IMR-90 (cell line): ENCODE results near the gene CDKAL1. TPM values are rescaled to one million over a fixed set of nuclear protein-coding genes. Genes with fewer than 3 reads are reported as not detected.

Source experiments
- ATAC-seq: fragments of 200-7000 bp; cut with Tn5 transposase; 2 replicates; pipeline ENCODE4 v1.9.1; 2020; ENCODE audit warnings: low read depth, mild to moderate bottlenecking, moderate library complexity
- BruUV-seq: library from RNA; stranded (reverse); fragments of 400-500 nt; replicated peaks from 2 replicates; lab custom pipeline; 2021; lab: Mats Ljungman, UMichigan
- CTCF ChIA-PET: fragments of 300-600 bp; formaldehyde crosslinking; extraction: SDS; loops from one replicate; lab custom pipeline; 2021; ENCODE audit warnings: antibody characterized with exemption; lab: Yijun Ruan, JAX
- POLR2A ChIA-PET: fragments of 300-600 bp; sonication (Branson Sonifier 250); formaldehyde crosslinking; loops from one replicate; lab custom pipeline; 2022; ENCODE audit warnings: antibody characterized with exemption; ENCODE audit not compliant: unreplicated experiment; lab: Charles Lee
- DNase-seq: peaks from one replicate; pipeline ENCODE4 v3.0.0; 2013
- H2AFZ ChIP-seq: replicated peaks from 2 replicates; pipeline ENCODE3; 2013; ENCODE audit warnings: low read length, mild to moderate bottlenecking; ENCODE audit not compliant: poor library complexity
- H2AK5ac ChIP-seq: 2 replicates; pipeline ENCODE4 v1.6.1; 2013; ENCODE audit warnings: low read depth, low read length, inconsistent platforms
- H2AK9ac ChIP-seq: replicated peaks from 2 replicates; pipeline ENCODE3; 2013; ENCODE audit warnings: mild to moderate bottlenecking, low read depth, low read length, moderate library complexity; ENCODE audit not compliant: poor library complexity
- H2BK120ac ChIP-seq: 2 replicates; pipeline ENCODE4 v1.6.1; 2013; ENCODE audit warnings: low read depth, low read length, inconsistent platforms
- H2BK15ac ChIP-seq: 3 replicates; pipeline ENCODE4 v1.6.1; 2013; ENCODE audit warnings: low read depth, low read length, inconsistent platforms
- H2BK20ac ChIP-seq: 2 replicates; pipeline ENCODE4 v1.6.1; 2013; ENCODE audit warnings: low read depth, mild to moderate bottlenecking, inconsistent platforms, low read length, moderate library complexity
- H2BK5ac ChIP-seq: 2 replicates; pipeline ENCODE4 v1.6.1; 2013; ENCODE audit warnings: mild to moderate bottlenecking, low read depth, low read length, inconsistent platforms; ENCODE audit not compliant: poor library complexity, severe bottlenecking
- H3K14ac ChIP-seq: replicated peaks from 2 replicates; pipeline ENCODE4 v1.6.1; 2013; ENCODE audit warnings: low read depth, low read length, inconsistent platforms
- H3K18ac ChIP-seq: 2 replicates; pipeline ENCODE4 v1.6.1; 2013; ENCODE audit warnings: low read depth, low read length, control low read depth
- H3K23ac ChIP-seq: 2 replicates; pipeline ENCODE4 v1.6.1; 2013; ENCODE audit warnings: low read depth, low read length, inconsistent platforms
- H3K27ac ChIP-seq: 2 replicates; pipeline ENCODE4 v1.5.1; 2013; ENCODE audit warnings: mild to moderate bottlenecking, control low read depth, low read length; ENCODE audit not compliant: insufficient read depth
- H3K27me3 ChIP-seq: 2 replicates; pipeline ENCODE4 v1.6.1; 2013; ENCODE audit warnings: low read length; ENCODE audit not compliant: control insufficient read depth, insufficient read depth
- H3K36me3 ChIP-seq: 2 replicates; pipeline ENCODE4 v1.6.1; 2013; ENCODE audit warnings: low read length, mixed read lengths; ENCODE audit not compliant: control insufficient read depth, insufficient read depth
- H3K4ac ChIP-seq: 2 replicates; pipeline ENCODE4 v1.6.1; 2013; ENCODE audit warnings: low read depth, low read length, inconsistent platforms
- H3K4me1 ChIP-seq: 2 replicates; pipeline ENCODE4 v1.6.1; 2013; ENCODE audit warnings: low read length, mixed read lengths; ENCODE audit not compliant: control insufficient read depth, insufficient read depth
- H3K4me2 ChIP-seq: 2 replicates; pipeline ENCODE4 v1.6.1; 2013; ENCODE audit warnings: low read depth, mild to moderate bottlenecking, control low read depth, low read length, moderate library complexity
- H3K4me3 ChIP-seq: 2 replicates; pipeline ENCODE4 v1.5.1; 2013; ENCODE audit warnings: low read depth, mild to moderate bottlenecking, control low read depth, low read length, moderate library complexity; ENCODE audit not compliant: insufficient read depth
- H3K56ac ChIP-seq: 2 replicates; pipeline ENCODE4 v1.6.1; 2013; ENCODE audit warnings: low read length, inconsistent platforms; ENCODE audit not compliant: insufficient read depth; ENCODE audit errors: extremely low read depth
- H3K79me1 ChIP-seq, 2 experiments: 2 replicates each; pipeline ENCODE4 v1.6.1; 2013; ENCODE audit warnings: low read length in 2 of 2, inconsistent platforms in 1 of 2, low read depth in 1 of 2
- H3K9ac ChIP-seq: 2 replicates; pipeline ENCODE4 v1.6.1; 2013; ENCODE audit warnings: low read depth, low read length, control low read depth
- H3K9me1 ChIP-seq: 2 replicates; pipeline ENCODE4 v1.6.1; 2013; ENCODE audit warnings: low read length, inconsistent platforms; ENCODE audit not compliant: insufficient read depth
- H3K9me3 ChIP-seq: 2 replicates; pipeline ENCODE4 v1.6.1; 2013; ENCODE audit warnings: low read length; ENCODE audit not compliant: control insufficient read depth, insufficient read depth
- H4K20me1 ChIP-seq: 2 replicates; pipeline ENCODE4 v1.6.1; 2013; ENCODE audit warnings: low read length, inconsistent platforms; ENCODE audit not compliant: insufficient read depth
- H4K5ac ChIP-seq: 2 replicates; pipeline ENCODE4 v1.6.1; 2013; ENCODE audit warnings: mild to moderate bottlenecking, low read depth, low read length, control low read depth
- H4K8ac ChIP-seq, 2 experiments: 2 replicates each; pipeline ENCODE4 v1.6.1; 2013; ENCODE audit warnings: low read depth in 2 of 2, low read length in 2 of 2, control low read depth in 1 of 2, inconsistent platforms in 1 of 2
- H4K91ac ChIP-seq: 2 replicates; pipeline ENCODE4 v1.6.1; 2013; ENCODE audit warnings: low read depth, low read length, inconsistent platforms; ENCODE audit not compliant: insufficient read depth
- MXI1 ChIP-seq: IDR thresholded peaks from 2 replicates; pipeline ENCODE4 v1.6.1; 2012; ENCODE audit warnings: low read depth, mild to moderate bottlenecking, low read length, moderate library complexity, borderline replicate concordance
- NFE2L2 ChIP-seq: fragments of 150-350 bp; IDR thresholded peaks from 2 replicates; pipeline ENCODE4 v1.6.1; 2016; ENCODE audit warnings: low read depth, mild to moderate bottlenecking, low read length
- dilution Hi-C: fragments of 300-500 bp; cut with HindIII; formaldehyde crosslinking; loops from one replicate; pipeline ENCODE4 v1.14.3; 2018; ENCODE audit warnings: low sequenced_read_pairs; ENCODE audit not compliant: unreplicated experiment
- in situ Hi-C: fragments of 300-500 bp; cut with MboI; formaldehyde crosslinking; loops from 3 replicates; pipeline ENCODE4 v1.14.3; 2019; ENCODE audit warnings: low sequenced_read_pairs, inconsistent platforms, mixed read lengths
- intact Hi-C: fragments of 100-400 bp; cut with micrococcal nuclease; formaldehyde crosslinking; loops from 2 replicates; pipeline ENCODE4 v1.10.0; 2022
- polyA plus RNA-seq, 3 experiments: library from polyadenylated mRNA; depleted of rRNA; stranded (reverse); fragments of >200 nt; gene quantifications; 2 replicates each; pipeline ENCODE4 v1.2.3, GENCODE V29; 2012; ENCODE audit warnings: low replicate concordance in 1 of 3
- total RNA-seq: library from RNA; depleted of rRNA; stranded (reverse); fragments of >200 nt; gene quantifications from 2 replicates; pipeline ENCODE4 v1.2.3, GENCODE V29; 2012

CDKAL1 gene
- total and polyA plus RNA-seq, 2 of the 4 experiments (the other 2 are of a cell fraction), result 3.7 to 13.1 TPM

DNA sequence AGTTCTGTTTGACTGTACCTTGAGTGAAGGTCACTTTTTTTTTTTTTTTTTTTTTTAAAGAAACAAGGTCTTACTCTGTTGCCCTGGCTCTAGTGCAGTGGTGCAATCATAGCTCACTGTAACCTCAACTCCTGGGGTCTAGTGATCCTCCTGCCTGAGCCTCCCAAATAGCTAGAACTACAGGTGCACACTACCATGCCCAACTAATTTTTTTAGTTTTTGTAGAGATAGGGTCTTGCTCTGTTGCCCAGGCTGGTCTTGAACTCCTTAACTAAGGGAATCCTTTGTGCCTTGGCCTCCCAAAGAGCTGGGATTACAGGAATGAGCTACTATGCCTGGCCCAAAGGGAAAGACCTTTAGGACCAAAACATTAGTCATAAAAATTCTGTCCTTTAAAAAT, 413.7 kb downstream of the CDKAL1 start:
- dilution Hi-C loops (no loop called here), intact Hi-C loops (no loop called here), in situ Hi-C loops (no loop called here)
- Histone ChIP-seq H3K14ac (no peak overlapping the region), H3K9me3 (no peaks in the 10 kb centered on the region), H4K8ac (no peak overlapping the region), H2AK9ac (no peak overlapping the region), H2AFZ (no peak overlapping the region), H3K18ac (no peak overlapping the region), H3K9ac (no peak overlapping the region), H3K56ac (no peak overlapping the region), H3K9me1 (peaks cover 4% of the 10 kb centered on the region; the same call in 1 of the 2 replicates), H3K27ac (no peak overlapping the region), H3K4ac (no peak overlapping the region), H2BK5ac (no peak overlapping the region), H3K4me3 (no peak overlapping the region), H4K20me1 (no peaks in the 10 kb centered on the region), H3K27me3 (no peaks in the 10 kb centered on the region), H3K4me2 (no peak overlapping the region), H3K79me1 (no peaks in the 10 kb centered on the region), H4K91ac (no peak overlapping the region), H3K23ac (no peak overlapping the region), H3K4me1 (peaks cover 7% of the 10 kb centered on the region), H4K5ac (no peak overlapping the region), H2BK15ac (no peak overlapping the region), H2BK120ac (no peak overlapping the region), H2AK5ac (no peak overlapping the region), H2BK20ac (no peak overlapping the region), H3K36me3 (no peaks in the 10 kb centered on the region)
- TF ChIP-seq MXI1, result no peak
- no peak for TF ChIP-seq NFE2L2
- CTCF ChIA-PET, result no interaction called here
- BruUV-seq, result no TSS peak
- POLR2A ChIA-PET, result no interaction called here
- DNase-seq, result no peak
- no peak for ATAC-seq
